ENCODE measurements around the gene PITPNM3. TPM values are rescaled to one million over a fixed set of nuclear protein-coding genes. Genes with fewer than 3 reads are reported as not detected.

The PITPNM3 gene
- total RNA-seq, 1 donor: 0.54 TPM

DNA sequence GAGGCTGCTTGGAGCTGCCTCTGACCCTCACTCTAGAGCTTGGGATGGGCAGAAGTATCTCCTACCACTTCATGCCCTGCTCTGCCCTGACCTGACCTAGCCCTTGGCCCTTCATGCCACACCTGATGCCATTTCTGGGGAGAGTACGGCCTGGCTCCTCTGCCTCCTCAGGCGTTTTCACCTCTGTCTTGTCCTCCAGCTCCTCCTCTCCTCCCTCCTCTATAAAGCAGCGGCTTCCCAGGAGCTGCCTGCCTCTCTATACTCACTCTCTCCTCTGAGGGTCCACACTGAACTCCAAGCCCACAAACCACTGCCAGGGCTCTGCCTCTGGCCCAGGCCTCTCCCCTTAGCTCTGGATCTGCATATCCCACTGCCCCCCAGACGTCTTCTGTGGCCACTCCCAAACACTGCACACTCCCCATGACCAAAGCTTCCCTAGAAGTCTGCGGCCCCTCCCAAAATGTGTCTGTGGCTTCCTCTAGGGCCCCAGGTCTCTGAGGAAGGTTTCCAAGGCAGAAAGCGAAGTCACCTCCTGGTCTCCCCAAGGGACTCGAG lies 52.6 kb downstream of the PITPNM3 start:
- DNase-seq (ENCODE audit: low read depth in 2 of 3, low spot score in 2 of 3): no peak

GRCh38 chr17:6502871-6503509 lies 53.4 kb downstream of the PITPNM3 start:
- no peak for DNase-seq (ENCODE audit: low read depth in 2 of 3, low spot score in 2 of 3)

DNA sequence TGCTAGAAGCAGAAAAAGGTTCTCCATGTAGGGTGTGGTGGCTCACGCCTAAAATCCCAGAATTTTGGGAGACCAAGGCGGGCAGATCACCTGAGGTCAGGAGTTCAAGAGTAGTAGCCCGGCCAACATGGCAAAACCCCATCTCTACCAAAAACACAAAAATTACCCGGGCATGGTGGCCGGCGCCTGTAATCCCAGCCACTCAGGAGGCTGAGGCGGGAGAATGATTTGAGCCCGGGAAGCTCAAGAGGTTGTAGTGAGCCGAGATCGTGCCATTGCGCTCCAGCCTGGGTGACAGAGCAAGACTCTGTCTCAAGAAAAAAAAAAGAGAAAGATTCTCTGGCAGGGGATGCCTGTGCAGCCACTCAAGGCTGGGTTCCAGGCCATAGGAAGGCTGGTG lies 54.2 kb downstream of the PITPNM3 start:
- no peak for DNase-seq (ENCODE audit: low read depth in 2 of 3, low spot score in 2 of 3)

- no peak for DNase-seq (ENCODE audit: low read depth in 2 of 3, low spot score in 2 of 3)
These were observed 55.0 kb downstream of the PITPNM3 start for GRCh38 chr17:6501359-6501758.

- no peak for DNase-seq (ENCODE audit: low read depth in 2 of 3, low spot score in 2 of 3)
These were observed 57.3 kb downstream of the PITPNM3 start for GRCh38 chr17:6498901-6499540.

- no peak for DNase-seq (ENCODE audit: low read depth in 2 of 3, low spot score in 2 of 3)
These were observed 58.0 kb downstream of the PITPNM3 start for GRCh38 chr17:6498356-6498755.

DNA sequence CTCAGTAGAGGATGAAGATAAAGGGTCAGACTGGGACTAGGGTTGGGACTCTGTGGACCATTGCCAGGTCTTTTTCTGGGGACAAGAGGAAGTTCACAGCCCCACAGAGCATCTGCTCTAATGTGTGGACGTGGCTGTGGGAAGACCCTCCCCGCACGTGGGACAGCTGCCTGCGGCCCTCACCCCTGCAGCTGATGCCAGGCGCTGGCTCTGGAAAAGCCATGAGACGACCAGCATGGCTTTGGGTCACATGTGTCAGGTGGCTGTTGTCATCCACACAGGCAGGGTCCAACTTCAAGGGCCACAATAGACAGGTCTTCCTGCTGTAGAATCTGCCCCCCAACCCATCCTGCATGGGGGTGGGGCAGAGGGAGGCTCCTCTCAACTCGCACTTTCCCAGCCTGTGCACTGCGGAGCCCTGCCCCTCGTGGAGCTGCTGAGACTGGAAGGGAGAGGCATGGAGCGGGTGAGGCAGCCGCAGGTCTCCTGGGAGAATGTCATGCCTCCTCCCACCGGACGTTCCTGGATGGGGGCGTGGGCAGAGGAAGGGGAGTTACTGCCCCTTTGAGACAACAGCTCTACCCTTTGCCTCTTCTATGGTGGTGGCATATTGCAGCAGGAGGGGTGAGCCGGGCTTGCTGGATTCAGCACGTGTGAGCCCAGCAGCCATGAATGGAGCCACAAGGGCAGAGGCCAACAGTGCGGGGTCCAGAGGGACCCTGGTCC lies 58.7 kb downstream of the PITPNM3 start:
- DNase-seq (ENCODE audit: low read depth in 2 of 3, low spot score in 2 of 3): no peak

- peak in 1 of 3 donors; percentile 10 for DNase-seq (ENCODE audit: low read depth in 2 of 3, low spot score in 2 of 3)
These were observed 59.5 kb downstream of the PITPNM3 start for GRCh38 chr17:6496640-6497441.

DNA sequence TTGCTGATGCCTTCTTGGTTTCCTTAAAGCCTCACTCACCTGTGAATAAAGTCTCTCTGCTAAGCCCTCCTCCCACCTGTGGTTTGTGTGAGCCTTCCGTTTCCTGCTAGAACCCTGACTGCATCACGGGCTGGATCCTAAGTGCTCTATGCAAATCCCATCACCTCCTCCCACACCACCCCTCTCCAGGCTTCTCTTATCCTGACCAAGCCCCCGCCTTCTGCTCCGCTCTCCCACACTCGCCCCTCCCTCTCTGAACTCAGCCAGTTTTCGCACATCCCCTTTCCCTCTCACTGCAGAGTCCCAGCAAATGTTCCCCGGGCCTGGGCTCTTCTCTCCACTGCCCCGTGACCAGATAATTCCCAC lies 60.3 kb downstream of the PITPNM3 start:
- DNase-seq (ENCODE audit: low read depth in 2 of 3, low spot score in 2 of 3): no peak

GRCh38 chr17:6495450-6496115 lies 60.8 kb downstream of the PITPNM3 start:
- DNase-seq (ENCODE audit: low read depth in 2 of 3, low spot score in 2 of 3): no peak

DNA sequence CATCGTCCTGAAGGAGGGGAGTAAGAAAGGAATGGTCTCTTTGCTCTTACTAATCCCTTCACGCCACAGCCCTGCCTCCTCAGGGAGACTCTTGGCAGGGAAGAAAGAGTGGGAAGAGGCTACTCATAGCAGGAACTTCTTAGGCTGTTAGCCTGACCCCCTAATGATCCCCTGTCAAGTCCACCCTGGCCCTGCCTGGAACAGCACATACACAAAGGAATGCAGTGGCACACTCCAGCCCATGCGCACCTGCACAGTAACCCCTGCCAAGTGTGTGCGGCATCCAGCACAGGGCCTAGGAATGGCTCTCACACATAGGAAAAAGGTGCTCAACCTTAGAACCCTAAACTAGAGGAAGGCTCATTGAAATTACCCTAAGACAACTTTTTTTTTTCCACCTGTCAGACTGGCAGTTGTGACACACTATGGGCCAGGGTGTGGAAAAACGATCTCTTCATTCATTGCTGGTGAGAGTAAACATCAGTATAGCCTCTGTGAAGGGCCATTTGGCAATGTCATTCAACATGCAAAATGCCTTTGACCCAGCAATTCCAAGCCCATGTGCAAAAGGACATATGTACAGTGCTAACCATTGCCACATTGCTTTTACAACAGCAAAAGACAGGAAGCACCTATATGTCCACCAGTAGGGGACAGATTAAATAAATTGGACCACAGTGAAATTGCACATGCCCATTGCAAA lies 62.0 kb downstream of the PITPNM3 start:
- DNase-seq (ENCODE audit: low read depth in 2 of 3, low spot score in 2 of 3): no peak

GRCh38 chr17:6492892-6493674 lies 63.3 kb downstream of the PITPNM3 start:
- DNase-seq (ENCODE audit: low read depth in 2 of 3, low spot score in 2 of 3): no peak

- no peak for DNase-seq (ENCODE audit: low read depth in 2 of 3, low spot score in 2 of 3)
These were observed 65.2 kb downstream of the PITPNM3 start for GRCh38 chr17:6491071-6491700.

DNA sequence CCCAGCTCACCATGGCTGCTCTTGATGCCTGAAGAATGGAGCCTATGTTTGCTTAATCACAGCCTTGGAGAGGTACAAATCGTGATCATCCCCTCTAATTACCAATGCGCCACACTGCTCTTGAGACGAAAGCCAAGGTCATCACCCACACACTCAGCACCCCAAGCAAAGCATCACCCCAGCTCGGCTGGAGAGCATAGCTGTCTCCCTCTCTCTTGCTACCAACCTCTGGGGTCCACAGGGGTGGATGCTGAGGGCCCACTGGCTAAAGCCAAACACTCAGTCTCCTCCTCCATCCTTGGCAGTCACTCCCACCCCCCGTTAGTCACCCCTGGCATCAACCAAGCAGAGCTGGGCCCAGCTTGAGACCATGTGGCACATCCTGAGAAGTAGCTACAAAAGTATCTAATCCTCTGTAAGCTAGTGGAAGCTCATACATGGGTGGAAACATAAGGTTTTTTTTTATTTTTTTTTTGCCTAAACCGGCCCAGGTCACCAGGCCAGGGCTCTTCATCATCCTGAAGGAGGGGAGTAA lies 67.3 kb downstream of the PITPNM3 start:
- DNase-seq (ENCODE audit: low read depth in 2 of 3, low spot score in 2 of 3): no peak

DNA sequence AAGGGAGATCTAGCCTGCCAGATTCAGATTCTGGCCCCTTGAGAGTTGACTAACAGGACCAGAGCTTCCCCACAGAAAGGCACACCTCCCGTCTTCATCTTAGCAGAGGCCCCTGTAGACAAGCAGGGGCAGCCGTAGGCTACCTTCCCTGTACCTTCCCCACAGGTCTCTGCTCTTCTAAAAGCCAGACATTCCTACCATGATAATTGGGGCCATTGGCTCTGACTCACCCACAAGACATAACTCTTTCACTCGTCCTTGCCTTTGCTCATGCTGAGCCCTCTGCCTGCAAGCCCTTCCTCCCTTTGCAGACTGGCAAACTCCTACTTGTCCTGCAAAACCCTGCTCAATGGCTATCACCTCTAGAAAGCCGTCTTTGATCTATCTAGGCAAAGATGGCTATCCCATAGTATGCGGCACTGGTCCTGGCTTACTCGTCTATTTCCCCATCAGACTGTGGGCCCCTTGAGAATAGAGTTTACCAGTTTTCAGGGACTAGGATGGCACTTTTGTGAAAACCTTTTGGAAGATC lies 68.3 kb downstream of the PITPNM3 start:
- no peak for DNase-seq (ENCODE audit: low read depth in 2 of 3, low spot score in 2 of 3)

DNA sequence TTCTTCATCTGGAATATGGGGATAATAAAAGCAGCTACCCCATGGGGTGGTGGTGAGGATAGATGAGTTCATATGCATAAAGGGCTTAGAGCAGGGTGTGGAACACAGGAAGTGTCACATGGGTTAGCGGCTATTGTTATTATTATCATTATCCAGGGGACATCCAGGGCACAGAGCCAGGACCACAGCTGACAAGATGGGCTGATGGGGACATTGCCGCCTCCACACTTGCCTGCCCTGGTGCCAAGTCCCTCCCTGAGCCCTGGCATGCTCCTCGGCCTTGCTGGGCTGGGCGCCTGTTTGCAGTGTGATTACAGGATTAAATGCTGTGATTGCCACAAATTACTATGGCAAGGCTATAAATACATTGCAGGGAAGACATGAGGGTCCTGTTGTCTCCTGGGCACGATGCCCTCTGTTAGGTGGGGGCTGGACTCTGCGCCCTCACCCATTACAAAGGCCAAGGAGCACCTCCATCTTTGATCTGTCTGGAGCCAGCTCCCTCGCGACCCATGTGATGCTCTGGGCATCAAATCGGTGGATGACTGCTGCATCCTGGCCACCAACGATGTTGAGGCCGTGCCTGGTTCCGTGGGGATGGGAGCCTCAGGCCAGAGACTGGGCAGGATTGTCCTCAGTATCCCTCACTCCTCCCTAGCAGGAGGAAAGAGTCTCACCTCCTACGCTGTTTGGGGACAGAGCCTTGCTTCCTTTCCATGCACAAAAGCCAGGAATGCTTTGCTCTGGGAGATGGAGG lies 68.9 kb downstream of the PITPNM3 start:
- no peak for DNase-seq (ENCODE audit: low read depth in 2 of 3, low spot score in 2 of 3)

All from hematopoietic multipotent progenitor cell (in vitro differentiated cells).